Activated CD4-positive, alpha-beta T cell treated with anti-CD3 and anti-CD28 coated beads for 48 hours (primary cell): Measurements from ENCODE around the gene PRPSAP2.
"Not testable (repeated sequence)": the region's sequence is repeated elsewhere in the genome, so short reads cannot be mapped to it uniquely, and the experiment has no call there.

Experiments used
- DNase-seq: peaks from one replicate; pipeline ENCODE4 v3.0.0-alpha.2; 2020

The PRPSAP2 gene

GRCh38 chr17:18857864-18858566, at the start of gene PRPSAP2:
PRPSAP2 (plus strand) TSS chr17:18858131; CDS start chr17:18865834, 7,703 bp downstream.
- peak; percentile 95 for DNase-seq

DNA sequence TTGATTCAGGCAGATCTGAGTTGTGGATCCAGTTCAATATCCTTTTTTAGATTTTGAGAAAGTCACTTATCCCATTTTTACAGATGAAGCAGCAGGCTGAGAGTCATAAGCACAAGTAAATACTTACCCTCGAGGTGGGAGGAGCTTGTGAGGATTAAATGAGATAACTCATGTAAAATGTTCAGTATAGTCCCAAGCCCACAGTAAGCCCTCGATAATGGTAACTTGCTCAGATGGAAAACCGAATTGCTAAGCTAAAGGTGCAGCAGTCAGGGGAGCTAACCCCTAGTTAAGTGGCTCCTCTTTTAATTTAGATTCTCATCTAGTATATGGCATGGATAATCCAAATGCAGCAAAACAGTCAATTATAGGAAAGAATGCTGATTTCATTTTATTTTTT, 42.0 kb upstream of the PRPSAP2 start:
- DNase-seq: not testable (repeated sequence)

- DNase-seq: peak; percentile 40
Observed at GRCh38 chr17:18816489-18817371, 41.2 kb upstream of the PRPSAP2 start.

GRCh38 chr17:18821430-18821829, 36.5 kb upstream of the PRPSAP2 start:
- DNase-seq: not testable (repeated sequence)

DNA sequence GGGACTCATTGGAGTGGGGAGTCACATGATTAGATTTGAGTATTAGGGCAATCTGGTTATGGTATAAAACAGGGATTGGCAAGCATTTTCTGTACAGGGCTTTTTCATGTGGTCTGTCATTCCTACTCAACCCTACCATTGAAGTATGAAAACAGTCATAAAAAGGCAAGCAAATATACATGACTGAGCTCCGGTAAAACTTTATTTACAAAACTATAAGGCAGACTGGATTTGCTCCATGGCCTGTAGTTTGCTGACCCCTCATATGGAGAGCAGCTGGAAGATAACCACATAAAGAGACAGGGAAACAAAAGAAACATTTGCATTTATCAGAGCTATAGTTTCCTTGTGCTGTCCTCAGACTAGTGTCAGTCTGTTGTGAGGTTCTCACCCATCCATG, 30.3 kb upstream of the PRPSAP2 start:
- not testable (repeated sequence) for DNase-seq

DNA sequence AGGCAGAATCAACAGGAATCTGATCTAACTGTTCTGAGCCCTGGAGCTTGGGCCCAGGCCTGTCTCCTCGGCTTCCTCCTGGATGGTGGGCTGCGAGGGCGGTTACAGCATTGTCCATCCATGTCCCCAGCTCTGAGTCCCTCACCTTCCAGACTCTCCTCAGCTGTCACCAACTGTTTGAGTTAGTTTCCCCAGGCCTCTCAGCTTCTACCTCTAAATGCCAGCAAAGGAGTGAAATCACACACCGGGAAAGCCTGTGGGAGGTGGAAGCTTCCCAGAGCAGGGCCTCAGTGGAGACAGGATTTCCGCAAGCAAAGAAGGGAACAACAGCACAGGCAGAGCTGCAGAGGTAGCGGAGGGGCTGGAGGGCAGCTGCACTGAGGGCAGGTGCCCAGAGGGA, 9.4 kb upstream of the PRPSAP2 start:
- DNase-seq: no peak

DNA sequence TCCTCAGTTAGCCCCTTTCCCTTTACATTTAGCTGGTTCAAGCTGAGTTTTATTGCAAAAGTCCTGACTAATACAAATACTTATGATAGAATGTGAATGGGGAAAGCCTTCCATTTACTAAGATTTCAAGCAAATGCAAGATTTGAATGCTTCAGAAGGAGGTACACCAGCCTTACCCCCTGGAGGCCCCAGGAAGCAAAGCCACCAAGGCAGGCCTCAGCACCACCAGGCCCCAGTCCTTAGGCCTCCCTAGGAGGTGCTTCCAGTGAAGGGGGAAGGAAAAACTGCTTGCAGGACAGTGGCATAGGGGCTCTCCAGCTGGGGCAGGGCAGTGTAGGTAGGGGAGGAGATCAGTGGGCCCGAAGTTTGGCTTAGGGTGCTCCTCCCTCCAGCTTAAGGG, 7.3 kb upstream of the PRPSAP2 start:
- no peak for DNase-seq

DNA sequence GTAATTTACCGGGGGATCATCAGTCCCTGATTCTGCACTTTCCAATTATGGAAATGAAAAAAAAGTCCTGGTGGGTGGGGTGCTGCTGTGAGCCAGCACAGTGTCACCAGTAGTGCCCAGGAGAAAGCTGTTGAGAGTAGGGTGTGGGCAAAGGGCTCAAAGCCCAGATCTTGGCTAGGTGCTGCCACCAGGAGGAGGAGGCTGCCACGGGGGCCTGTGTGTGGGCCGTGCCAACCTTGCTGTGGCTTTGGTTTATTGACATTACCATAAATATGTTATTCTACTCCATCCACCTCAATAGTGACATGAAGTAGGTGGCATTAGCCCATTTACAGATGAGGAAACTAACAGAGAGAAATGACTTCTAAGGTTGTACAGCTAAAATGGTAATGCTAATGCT, 6.7 kb upstream of the PRPSAP2 start:
- DNase-seq: no peak

- DNase-seq: no peak
Observed at GRCh38 chr17:18854956-18855355, 3.0 kb upstream of the PRPSAP2 start.

GRCh38 chr17:18855831-18856569, 1.9 kb upstream of the PRPSAP2 start:
- peak; percentile 92 for DNase-seq

DNA sequence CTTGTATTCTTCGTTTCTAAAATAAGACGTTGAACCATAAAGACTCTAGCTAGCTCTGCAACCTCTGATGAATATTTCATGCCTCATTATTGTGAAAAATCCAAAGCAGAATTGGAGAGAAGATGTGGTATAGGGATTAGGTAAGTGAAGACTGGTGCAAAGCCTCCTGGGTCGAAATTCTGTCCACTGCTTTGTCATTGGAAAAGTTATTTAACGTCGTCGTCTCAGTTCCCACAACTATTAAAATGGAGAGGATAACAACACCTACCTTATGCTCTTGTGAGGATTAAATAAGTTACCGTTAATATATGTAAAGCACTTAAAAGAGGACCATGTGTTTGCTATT, 1.4 kb upstream of the PRPSAP2 start:
- no peak for DNase-seq

- DNase-seq: no peak
Observed at GRCh38 chr17:18858567-18859245, 775 bp downstream of the PRPSAP2 start.

DNA sequence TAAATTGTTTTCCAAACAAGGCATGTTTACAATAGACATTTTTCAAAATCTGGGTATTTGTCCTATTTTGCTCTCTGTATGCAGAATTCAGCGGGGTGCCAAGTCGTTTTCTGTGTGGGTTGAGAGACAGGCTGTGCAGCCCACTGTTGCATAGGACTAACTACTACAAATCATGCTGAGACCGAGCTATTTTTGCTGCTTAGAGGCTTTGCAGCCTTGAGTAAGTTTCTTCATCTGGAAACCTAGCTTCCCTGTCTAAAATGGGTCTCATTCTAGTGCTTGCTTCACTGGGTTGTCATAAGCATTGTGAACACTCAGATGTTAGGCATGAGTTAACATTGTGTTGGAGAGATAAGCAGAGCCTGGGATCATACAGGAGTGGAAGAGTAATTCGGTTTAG, 1.3 kb downstream of the PRPSAP2 start:
- DNase-seq: no peak

DNA sequence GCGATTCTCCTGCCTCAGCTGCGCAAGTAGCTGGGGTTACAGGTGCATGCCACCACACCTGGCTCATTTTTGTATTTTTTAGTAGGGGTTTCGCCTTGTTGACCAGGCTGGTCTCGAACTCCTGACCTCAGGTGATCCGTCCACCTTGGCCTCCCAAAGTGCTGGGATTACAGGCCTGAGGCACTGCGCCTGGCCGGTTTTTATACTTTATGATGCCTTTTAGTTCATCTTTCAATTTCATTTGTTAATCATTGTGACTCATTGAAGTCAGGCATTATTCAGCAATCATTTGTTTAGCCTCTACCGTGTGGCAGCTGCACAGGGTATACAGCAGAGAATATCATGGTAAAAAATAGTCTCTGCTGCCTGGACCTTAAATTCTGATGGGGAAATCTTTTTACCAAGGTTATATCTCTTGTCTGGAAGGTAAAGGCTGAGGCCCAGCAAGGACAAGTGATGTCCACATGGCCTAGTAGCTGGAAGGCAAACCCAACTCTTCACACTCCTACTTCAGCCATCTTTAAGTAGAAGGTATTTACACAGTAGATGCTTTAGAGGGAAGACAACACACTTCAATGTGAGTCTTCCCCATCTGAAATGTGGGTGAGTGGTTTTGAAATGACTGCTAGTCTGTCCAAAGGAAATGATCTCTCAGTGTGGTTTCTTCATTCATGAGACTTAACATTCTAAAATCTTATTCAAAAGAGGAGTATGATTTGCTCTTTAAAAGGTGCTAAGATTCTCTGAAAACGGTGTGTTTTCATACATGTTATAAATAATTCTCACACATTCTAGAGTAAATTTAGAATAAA, 2.4 kb downstream of the PRPSAP2 start:
- peak; percentile 15 for DNase-seq

GRCh38 chr17:18862011-18862410, 4.1 kb downstream of the PRPSAP2 start:
- no peak for DNase-seq

GRCh38 chr17:18864996-18865395, 7.1 kb downstream of the PRPSAP2 start:
- DNase-seq: not testable (repeated sequence)

GRCh38 chr17:18866866-18867813, 9.2 kb downstream of the PRPSAP2 start:
- DNase-seq: no peak

DNA sequence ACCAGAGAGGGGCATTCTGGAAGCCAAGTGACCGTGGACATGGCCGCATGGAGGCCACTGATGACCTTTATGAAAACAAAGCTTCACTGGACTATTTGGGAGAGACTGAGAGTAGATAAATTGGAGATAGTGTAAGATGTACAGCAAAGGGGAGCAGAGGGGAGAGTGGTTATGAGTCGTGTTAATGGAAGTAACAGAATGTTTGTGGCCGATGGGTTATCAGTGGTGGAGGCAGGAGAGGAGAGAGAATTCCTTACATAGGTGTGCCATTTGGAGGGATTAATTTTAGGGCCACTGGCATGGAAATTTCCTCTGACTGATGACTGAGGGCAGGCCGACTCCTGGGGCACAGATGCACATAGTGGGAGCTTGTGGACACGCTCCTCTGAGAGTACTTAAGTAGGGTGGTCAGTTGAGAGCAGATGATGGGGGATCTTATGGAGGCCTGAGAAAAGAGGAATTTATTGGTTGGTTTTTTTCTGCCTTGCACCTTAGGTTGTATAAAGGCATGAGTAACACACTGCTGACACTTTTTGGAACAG, 19.2 kb downstream of the PRPSAP2 start:
- DNase-seq: no peak

- no peak for DNase-seq
Observed at GRCh38 chr17:18888766-18889290, 30.9 kb downstream of the PRPSAP2 start.

- no peak for DNase-seq
Observed at GRCh38 chr17:18889658-18890057, 31.7 kb downstream of the PRPSAP2 start.
